OCI-LY1 (cell line): ENCODE measurements around the gene TP73.

Experiments
- EZH2 ChIP-seq: fragments of 200-600 bp; sonication (generic), shearing (Covaris generic); IDR thresholded peaks from 2 replicates; pipeline ENCODE4 v1.8.0; 2017; ENCODE audit warnings: borderline replicate concordance, mixed run types, mild to moderate bottlenecking, antibody characterized with exemption, low read length, moderate library complexity, mixed read lengths
- TF ChIP-seq, protein P1 (sequence below): fragments of 200-600 bp; sonication (generic), shearing (Covaris generic); IDR thresholded peaks from 2 replicates; pipeline ENCODE4 v1.5.1; 2017; ENCODE audit warnings: mild to moderate bottlenecking, antibody characterized with exemption, low read length, moderate library complexity, mixed read lengths

DNA sequence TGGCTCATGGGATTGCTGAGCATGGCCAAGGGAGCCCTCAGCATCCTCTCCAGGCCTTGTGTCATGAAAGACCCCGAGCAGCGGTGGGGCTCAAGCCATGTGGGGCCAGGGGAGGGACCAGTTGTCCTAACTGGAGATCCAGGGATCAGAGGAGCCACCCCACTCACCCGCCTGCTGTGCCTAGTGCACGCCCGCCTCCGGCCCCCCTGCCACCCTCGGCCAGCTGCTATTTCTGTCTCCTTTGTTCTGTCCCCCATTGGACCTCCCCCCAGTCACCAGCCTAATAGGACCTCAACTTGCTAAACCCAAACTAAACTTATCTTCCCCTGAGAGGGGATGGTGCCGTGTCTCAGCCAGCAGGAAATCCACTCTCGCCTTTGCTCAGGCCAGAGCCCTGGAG is 44.4 kb downstream of the TP73 start:
- TF ChIP-seq EZH2, result no peak
- TF ChIP-seq, protein P1, sequence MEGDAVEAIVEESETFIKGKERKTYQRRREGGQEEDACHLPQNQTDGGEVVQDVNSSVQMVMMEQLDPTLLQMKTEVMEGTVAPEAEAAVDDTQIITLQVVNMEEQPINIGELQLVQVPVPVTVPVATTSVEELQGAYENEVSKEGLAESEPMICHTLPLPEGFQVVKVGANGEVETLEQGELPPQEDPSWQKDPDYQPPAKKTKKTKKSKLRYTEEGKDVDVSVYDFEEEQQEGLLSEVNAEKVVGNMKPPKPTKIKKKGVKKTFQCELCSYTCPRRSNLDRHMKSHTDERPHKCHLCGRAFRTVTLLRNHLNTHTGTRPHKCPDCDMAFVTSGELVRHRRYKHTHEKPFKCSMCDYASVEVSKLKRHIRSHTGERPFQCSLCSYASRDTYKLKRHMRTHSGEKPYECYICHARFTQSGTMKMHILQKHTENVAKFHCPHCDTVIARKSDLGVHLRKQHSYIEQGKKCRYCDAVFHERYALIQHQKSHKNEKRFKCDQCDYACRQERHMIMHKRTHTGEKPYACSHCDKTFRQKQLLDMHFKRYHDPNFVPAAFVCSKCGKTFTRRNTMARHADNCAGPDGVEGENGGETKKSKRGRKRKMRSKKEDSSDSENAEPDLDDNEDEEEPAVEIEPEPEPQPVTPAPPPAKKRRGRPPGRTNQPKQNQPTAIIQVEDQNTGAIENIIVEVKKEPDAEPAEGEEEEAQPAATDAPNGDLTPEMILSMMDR, result no peak
